HUDEP-2 (cell line): ENCODE data around the gene LMBRD1.

ENCODE experiments used
- DNase-seq, 76 experiments: peaks; one replicate each; lab custom pipeline; 2025; ENCODE audit not compliant: unreplicated experiment in 76 of 76; lab: John Stamatoyannopoulos, UW

Gene LMBRD1

GRCh38 chr6:69650703-69651102 lies 146.1 kb downstream of the LMBRD1 start:
- DNase-seq: no peak

GRCh38 chr6:69647726-69648125 lies 149.1 kb downstream of the LMBRD1 start:
- no peak for DNase-seq

- no peak for DNase-seq
Observed at GRCh38 chr6:69643688-69644087, 153.1 kb downstream of the LMBRD1 start.

GRCh38 chr6:69632932-69633331 lies 163.9 kb downstream of the LMBRD1 start:
- no peak for DNase-seq

- DNase-seq: no peak
Observed at GRCh38 chr6:69631552-69632346, 165.1 kb downstream of the LMBRD1 start.

GRCh38 chr6:69630767-69631166 lies 166.0 kb downstream of the LMBRD1 start:
- DNase-seq: no peak

- no peak for DNase-seq
Observed at GRCh38 chr6:69627625-69628024, 169.2 kb downstream of the LMBRD1 start.

GRCh38 chr6:69624944-69625343 lies 171.9 kb downstream of the LMBRD1 start:
- no peak for DNase-seq
